HG03469 (cell line): Measurements from ENCODE around the gene CD300E.
"Not testable (repeated sequence)": the region's sequence is repeated elsewhere in the genome, so short reads cannot be mapped to it uniquely, and the experiment has no call there.

Experiments used
- ATAC-seq: cut with Tn5 transposase; IDR thresholded peaks from one replicate; pipeline ENCODE4 v1.9.1; 2021; ENCODE audit warnings: mild to moderate bottlenecking, moderate library complexity, moderate number of reproducible peaks; ENCODE audit not compliant: unreplicated experiment

The CD300E gene

DNA sequence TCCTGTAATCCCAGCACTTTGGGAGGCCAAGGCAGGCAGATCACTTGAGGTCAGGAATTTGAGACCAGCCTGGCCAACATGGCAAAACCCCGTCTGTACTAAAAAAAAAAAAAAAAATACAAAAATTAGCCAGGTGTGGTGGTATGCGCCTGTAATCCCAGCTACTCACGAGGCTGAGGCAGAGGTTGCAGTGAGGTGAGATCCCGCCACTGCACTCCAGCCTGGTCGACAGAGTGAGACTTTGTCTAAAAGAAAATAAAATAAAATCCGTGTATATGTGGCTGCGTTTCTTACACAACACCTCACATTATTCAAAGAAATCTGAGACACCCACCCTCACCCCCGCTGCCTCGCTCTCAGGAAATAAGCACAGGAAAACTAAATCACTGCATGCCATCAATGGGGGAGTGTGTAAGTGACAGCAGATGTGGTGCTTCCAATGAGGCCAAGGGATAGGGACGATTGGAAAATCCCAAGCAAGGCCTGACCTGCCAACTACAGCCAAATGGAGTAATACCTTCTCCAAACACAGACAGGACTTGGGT is 13.1 kb upstream of the CD300E start:
- not testable (repeated sequence) for ATAC-seq

DNA sequence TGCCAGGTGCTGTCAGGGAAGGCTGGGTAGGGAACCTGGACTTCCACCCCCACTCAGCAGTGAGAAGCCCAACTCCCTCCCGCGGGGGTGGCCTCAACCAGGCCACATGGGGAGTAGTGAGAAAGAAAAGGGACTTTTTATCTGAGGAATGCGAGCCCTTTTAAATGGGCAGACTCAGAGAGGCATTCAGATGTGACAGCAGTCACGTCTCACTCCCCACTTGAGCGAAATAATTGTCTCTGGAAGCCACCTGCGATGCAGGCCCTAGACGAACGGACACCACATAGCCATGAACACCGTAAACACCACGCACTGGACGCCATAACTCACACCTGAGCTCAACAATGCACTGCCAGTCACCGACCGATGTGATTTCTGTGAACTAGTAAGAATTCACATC is 11.9 kb upstream of the CD300E start:
- ATAC-seq: no peak

DNA sequence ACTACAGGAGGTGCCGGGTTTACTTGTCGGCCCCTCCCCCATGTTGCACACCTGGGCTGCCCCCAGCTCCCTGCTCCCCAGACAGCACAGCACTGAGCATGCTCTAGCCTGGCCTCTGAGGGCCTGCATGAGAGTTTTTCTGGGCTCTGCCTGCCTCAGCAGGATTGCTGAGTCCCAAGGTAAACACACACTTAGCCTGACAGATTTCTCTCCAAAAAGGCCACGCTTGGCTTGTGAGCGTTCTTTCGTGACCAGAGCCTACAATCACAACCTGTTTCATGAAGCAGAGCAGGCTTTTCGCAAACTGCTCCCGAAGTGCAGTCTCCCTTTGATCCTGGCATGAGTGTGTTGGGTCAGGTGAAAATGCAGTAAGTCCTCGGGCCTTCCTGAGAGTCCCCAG is 9.8 kb upstream of the CD300E start:
- no peak for ATAC-seq

DNA sequence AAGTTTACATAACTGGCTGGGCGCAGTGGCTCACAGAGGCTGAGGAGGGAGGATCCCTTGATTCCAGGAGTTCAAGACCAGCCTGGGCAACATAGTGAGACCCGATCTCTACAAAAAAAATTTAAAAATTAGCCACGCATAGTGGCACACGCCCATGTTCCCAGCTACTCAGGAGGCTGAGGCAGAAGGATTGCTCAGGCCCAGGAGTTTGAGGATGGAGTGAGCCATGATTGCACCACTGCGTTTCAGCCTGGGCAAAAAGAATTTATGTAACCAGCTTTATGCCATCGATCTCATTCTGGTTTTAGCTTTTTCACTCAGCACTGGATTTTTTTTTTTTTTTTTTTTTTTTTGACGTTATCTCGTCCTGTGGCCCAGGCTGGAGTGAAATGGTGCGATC is 9.1 kb upstream of the CD300E start:
- ATAC-seq: no peak

DNA sequence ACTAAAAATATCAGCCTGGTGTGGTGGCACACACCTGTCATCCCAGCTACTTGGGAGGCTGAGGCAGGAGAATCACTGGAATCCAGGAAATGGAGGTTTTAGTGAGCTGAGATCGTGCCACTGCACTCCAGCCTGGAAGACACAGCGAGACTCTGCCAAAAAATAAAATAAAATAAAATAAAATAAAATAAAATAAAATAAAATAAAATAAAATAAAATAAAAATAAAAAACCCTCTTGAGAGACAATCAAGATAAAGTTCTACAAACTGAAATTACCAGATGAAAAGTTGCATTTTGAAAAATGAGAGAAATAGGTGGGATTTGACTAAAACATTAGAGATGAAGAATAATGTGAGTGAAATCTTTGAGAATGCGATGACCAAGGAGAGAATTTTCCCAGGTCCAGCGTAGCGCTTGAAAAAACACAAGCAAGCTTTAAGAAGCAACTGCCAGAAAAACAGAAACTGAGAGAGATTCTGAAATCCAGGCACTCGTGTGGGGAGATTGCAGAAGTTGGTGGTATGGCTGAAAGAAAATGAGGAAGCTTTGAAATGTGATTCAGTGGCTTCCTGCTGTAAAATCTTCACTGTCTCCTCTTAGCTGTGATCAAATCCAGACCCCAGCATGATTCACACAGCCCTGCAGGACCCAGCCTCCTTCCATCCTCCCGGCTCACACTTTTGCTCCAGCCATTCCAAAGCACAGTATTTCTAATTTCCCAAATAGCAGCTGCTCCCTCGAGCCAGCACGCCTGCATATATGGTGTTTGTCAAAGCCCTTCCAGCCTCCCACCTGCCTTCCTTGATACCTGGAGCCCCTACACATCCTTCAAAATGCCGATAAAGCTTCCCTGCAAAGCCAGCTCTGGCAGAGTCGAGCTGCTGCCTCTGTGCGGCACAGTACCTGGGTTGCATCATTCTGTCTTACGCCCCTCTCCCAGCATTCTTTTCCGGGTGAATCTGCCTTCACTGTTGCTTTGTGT is 8.2 kb upstream of the CD300E start:
- ATAC-seq: no peak

DNA sequence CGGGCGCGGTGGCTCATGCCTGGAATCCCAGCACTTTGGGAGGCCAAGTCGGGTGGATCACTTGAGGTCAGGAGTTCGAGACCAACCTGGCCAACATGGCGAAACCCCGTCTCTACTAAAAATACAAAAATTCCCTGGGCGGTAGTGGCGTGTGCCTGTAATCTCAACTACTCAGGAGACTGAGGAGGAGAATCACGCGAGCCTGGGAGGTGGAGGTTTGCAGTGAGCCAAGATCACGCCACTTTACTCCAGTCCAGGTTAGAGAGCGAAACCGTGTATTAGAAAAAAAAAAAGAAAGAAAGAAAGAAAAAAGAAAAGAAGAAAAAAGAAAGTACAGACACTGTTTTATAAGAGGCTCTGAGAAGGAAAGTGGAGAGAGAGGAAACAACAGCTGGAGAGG is 6.7 kb upstream of the CD300E start:
- ATAC-seq: not testable (repeated sequence)

DNA sequence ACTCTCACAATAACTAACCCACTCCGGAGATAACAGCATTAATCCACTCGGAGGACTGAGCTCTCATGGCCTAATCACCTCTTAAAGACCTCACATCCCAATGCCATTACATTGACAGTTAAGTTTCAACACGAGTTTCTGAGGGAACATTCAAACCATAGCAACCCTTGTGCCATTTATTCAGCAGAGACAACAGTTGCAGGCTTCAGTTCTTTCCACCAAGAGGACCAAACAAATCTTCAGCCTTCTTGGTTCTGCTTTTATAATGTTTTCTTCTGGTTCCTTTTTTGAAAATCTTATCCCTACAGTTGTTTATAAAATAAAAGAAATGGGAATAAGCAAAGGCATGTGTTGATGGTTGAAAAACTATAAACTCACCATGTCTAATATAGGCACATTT is 2.1 kb upstream of the CD300E start:
- ATAC-seq: no peak

DNA sequence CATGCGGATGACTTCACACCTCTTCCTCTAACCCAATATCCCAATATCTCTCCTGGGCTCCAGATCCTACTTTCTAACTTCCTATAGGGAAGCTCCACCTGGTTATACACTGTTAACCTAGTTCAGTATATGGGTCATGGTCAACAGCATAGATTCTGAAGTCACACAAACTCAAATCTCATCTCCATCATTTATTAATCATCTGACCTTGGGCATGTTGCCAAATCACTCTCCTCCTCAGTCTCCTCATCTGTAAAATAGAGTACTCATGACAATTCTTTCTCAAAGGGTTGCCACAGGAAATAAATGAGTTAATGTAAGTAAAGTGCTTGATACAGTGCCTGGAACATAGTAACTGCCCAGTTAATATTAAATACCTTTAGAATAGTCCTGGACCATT is 593 bp upstream of the CD300E start:
- no peak for ATAC-seq

DNA sequence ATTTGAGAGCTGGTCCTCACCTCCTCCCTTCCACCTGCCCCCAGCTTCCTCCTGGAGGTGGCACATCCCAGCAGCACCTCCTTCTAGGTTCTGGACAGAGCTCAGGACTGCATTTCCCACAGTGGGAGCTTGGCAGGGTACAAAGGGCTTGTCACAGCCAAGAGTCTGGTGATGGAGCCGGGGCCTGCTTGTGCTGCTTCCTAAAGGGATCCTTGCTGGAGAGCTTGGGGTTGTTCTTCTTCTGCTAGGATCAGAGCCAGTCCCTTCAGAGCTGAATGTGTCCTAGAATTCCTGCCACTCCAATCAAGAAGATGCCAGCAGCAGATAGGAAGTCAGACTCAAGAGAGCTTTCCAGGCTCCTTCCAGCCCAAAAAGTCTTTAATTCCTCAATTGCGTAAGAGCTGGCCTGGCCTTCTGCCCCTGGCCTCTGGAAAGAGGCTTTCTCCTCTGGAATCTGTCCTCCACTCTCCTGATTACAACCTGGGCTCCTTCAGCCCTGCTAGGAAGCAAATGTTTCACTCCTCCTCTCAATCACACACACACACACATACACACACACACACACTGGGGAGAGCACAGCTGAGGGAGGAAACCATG is 4.4 kb downstream of the CD300E start:
- ATAC-seq: no peak

DNA sequence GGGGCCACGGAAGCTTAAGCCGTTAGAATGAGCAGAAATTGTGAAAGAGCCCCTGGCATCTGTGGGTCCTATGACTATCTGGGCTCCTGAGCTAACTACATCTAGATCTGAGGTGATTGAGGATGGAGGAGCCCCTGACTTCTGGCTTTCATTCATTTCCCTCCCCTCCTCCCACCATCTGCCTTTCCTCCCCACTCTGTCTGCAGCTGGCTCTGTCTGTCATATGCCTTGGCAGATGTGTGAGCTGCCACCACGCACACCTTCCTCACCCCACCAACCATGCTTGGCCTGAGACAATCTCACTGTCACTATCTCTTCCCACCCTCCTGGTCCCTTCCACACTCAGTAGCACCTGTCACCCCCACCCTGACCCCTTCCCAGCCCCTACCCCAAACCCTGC is 5.1 kb downstream of the CD300E start:
- no peak for ATAC-seq

DNA sequence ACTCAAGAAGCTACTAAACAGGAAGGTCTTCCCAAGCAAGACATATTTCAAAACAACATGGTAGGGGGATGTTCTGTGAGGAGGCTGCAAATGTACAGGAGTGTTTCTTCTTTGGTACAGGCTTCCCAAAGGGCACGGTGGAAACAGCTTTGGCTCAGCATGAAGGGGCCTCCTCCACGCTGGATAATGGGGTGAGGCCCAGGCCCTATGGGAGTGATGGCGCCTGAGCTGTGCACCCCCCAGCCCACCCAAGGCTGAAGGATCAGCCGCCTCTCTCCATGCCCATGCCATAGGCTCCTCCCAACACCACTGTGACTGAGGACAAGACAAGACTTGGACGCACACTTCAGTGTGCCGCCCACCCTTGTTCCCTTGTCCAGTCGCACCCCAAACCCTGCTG is 6.8 kb downstream of the CD300E start:
- ATAC-seq: no peak

DNA sequence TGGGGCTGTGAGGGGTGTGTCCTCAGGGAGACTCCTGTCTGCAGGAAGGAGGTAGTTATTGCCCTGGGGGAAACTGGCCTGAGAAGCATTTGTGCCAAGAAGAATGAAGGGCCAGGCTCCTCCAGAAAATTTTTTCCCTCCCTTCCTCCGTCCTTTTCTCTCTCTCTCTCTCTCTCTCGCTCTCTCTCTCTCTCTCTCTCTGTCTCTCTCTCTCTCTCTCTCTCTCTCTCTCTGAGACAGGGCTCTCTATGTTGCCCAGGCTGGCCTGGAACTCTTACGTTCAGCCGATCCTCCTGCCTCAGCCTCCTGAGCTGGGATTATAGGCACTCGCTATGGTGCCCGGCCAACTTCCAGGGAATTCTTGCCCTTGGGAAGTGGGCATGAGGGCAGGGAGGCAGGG is 11.5 kb downstream of the CD300E start:
- ATAC-seq: no peak

DNA sequence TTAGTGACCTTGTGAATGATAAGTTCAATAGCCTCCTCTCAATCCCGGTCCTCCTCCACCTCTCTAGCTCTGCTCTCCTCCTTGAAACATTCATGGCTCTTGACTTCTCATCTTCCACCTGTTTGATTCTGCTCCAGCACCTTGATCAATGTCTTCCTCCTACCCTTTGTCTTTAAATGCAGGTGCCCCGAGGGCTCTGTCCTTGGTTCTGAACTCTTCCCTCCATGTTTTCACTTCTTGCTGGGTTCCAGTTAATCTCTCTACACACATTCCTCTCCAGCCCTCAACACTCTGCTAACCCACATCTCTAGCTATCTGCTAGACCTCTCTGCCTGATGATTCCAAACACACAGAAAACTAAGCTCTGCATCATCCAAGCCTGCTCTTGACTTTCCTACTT is 13.4 kb downstream of the CD300E start:
- no peak for ATAC-seq

DNA sequence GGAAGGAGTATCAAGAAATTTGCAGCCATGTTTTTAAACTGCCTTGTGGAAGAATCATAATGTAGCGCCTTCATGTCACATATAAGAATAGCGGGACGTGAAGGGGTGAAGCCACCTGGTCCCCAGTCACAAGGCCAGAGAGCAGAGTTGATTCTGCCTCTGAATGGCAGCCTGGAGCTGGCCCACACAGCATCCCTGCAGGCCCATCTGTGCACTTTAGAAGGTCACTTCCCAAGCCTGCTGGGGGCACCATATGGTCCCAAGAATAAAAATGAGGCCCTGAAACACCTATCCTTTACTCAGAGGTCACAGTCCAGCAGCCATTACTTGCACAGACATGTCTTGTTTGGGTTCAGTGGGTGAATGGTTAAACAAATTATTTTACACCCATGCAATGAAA is 15.0 kb downstream of the CD300E start:
- no peak for ATAC-seq

DNA sequence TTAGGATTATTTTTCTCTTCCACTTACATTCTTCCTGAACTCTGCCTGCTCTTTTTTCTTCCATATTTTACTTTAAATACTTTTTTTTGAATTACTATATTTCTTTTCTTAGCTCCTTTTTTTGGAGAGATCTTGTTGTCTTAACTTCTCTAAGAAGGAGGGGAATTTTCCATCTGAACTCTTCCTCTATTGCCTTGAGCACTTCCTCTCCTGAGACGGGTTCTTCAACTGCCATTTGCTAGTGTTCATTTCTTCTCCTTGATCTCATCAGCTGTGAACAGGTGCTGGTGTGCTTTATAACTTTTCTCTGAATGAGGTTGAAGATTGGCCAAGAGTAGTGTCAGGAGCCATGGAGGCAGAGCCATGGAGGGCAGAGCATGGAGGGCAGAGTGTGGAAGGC is 16.3 kb downstream of the CD300E start:
- no peak for ATAC-seq

DNA sequence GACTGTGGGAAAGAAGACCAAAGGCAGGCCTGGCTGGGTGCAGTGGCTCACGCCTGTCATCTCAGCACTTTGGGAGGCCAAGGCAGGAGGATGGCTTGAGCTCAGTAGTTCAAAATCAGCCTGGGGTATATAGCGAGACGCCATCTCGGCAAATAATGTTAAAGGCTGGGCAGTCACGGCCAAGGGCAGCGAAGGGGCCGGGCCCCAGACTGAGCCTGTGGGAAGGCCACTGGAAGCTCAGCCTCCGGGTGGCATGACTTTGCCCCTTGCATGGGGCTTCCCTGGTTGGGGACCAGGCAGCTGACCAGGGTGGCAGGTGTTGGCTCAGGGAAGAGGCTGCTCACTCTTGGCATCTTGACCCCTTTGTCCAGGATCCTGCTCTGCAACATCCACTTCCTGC is 17.5 kb downstream of the CD300E start:
- ATAC-seq: no peak

DNA sequence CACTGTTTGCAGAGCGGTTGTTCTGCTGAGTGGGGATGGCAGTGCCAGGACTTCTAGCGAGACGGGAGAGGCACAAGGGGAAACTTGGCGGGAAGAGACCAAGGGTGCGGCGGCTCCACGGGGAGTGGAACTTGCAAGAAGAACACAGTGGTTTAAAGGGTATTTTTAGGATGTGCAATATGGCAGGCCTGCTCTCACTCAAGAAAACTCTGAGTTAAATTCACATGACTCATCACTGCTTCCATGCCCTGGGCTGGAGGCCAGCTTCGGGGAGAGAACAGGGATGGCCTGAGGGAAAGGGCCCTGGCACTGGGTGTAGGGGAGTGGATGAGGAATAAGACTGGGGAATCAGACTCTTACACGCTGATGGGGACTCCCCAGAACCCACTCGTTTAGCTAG is 18.2 kb downstream of the CD300E start:
- no peak for ATAC-seq

DNA sequence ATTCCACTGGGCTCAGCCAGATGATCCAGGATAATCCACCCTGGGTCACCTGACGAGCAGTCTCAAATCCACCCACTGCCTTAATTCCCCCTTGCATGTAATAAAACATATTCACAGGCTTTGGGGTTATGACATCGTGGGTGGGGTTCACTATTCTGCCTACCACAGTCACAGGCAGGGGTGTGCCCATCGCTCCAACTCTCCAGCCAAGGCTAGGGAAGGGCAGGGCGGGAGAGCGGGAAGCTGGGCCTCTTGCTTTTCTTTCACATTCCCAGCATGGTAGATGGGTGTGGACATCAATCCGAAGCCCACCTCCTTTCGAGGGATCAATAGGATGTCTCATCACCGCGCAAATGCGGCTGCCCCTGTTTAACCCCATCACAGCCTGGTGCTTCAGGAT is 18.8 kb downstream of the CD300E start:
- no peak for ATAC-seq

DNA sequence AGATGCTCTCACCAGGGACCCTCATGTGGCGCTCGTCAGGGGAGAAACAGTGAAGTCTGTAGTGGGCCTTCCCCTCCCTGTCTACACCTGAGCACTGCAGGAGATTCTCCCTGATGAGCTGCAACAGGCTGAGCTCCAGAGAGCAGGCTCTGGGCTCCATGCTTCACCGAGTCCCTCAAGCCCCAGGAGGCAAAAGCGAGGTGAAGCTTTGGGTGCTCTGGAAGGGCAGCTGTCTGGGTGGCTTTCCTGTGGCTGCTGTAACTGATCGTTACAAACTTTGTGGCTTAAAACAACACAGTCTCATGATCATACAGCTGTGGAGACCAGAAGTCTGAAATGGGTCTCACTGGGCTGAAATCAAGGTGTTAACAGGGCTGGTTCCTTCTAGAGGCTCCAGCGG is 19.3 kb downstream of the CD300E start:
- ATAC-seq: no peak

DNA sequence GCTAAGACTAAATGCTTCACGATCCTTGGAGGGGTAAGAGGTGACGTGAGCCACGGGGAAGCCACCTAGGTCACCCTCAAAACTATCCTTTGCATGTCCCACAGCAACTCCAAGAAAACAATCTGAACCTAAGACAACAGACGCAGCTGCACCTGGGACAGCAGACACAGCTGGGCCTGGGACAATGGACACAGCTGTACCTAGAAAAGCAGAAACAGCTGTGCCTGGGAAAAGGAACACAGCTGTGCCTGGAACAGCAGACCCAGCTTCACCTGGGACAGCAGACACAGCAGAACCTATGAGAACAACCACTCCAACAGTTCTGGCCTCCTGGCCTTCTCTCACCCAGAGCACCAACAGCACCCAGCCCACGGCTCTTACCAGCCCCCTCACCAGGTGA is 19.8 kb downstream of the CD300E start:
- ATAC-seq: no peak

DNA sequence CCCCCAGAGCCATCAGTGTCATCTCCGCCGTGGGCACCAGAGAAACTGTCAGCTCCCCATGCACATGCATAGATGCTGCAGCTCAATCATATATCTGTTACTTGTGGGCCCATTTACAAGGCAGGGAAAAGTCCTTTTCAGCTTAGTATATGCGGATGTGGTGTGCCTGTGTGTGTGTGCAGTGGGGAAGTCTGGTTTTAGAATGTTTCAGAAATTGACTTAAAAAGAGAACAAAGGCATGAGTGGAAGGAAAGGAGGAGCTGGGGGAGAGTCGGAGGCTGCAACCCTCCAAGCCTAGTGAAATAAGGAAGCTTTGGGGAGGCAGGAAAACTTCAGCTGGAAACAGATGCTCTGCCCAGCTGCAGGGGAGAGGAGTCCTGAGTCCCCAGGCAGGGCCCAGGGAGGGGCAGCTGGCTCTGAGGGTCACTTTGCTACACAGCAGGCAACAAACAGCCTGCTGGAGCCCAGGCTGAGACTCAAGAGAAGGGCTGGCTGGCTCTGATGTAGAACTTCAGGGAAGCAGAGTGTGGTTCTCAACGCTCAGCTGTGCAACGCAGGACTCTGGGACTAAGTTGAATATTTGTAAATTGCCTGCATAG is 20.4 kb downstream of the CD300E start:
- ATAC-seq: no peak
